ENCODE results near the gene IL13. TPM values are rescaled to one million over a fixed set of nuclear protein-coding genes. Genes with fewer than 3 reads are reported as not detected.

The IL13 gene
- total RNA-seq: not detected

DNA sequence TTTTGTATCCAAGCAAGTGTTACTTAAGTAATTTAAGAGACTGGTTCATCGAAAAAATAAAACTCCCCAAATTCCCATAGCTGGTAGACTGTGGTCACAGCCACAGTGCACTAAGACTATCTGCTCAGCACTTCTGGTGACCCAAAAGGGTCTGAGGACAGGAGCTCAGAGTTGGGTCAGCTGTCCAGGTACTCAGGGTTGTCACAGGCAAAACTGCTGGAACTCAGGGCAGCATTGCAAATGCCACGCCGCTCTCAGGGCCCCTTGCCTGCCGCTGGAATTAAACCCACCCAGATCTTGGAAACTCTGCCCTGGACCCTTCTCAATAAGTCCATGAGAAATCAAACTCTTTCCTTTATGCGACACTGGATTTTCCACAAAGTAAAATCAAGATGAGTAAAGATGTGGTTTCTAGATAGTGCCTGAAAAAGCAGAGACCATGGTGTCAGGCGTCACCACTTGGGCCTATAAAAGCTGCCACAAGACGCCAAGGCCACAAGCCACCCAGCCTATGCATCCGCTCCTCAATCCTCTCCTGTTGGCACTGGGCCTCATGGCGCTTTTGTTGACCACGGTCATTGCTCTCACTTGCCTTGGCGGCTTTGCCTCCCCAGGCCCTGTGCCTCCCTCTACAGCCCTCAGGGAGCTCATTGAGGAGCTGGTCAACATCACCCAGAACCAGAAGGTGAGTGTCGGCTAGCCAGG lies at the start of gene IL13:
Gene IL13 (plus strand): TSS at position 498 of the 705 bp plus-strand sequence. CDS start 14 bp downstream, at position 512.
- Histone ChIP-seq H3K4me1 (peaks cover 4% of the 10 kb centered on the region), H3K9ac (ENCODE audit: low read depth in 2 of 2, low read length in 2 of 2) (no peak within 1 kb of the TSS), H3K9me3 (no peaks in the 10 kb centered on the region), H3K36me3 (no peaks in the 10 kb centered on the region), H3K27ac (no peak within 1 kb of the TSS), H3K27me3 (peaks cover 18% of the 10 kb centered on the region), H3K4me3 (no peak within 1 kb of the TSS)
- TF ChIP-seq, protein P1, sequence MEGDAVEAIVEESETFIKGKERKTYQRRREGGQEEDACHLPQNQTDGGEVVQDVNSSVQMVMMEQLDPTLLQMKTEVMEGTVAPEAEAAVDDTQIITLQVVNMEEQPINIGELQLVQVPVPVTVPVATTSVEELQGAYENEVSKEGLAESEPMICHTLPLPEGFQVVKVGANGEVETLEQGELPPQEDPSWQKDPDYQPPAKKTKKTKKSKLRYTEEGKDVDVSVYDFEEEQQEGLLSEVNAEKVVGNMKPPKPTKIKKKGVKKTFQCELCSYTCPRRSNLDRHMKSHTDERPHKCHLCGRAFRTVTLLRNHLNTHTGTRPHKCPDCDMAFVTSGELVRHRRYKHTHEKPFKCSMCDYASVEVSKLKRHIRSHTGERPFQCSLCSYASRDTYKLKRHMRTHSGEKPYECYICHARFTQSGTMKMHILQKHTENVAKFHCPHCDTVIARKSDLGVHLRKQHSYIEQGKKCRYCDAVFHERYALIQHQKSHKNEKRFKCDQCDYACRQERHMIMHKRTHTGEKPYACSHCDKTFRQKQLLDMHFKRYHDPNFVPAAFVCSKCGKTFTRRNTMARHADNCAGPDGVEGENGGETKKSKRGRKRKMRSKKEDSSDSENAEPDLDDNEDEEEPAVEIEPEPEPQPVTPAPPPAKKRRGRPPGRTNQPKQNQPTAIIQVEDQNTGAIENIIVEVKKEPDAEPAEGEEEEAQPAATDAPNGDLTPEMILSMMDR (IDR thresholded peaks at IDR 0.05): no peak
- peak; percentile 15 for DNase-seq
- intact Hi-C loops (cut with DNase I): no loop called here

DNA sequence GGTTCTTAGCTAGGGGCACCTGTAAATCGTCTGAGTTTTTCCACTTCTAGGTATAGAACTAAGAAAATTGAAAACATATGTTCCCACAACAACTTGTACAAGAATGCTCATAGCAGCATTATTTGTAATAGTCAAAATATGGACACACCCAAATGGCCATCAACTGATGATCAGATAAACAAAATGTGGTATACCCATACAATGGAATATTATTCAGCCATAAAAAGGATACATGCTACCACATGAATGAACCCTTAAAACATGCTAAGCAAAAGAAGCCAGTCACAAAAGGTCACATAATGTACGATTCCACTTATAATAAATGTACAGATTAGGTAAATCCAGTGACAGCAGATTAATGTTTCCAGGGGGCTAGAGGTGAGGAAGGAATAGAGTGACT lies 46.0 kb upstream of the IL13 start:
- intact Hi-C loops (cut with DNase I): no loop called here

DNA sequence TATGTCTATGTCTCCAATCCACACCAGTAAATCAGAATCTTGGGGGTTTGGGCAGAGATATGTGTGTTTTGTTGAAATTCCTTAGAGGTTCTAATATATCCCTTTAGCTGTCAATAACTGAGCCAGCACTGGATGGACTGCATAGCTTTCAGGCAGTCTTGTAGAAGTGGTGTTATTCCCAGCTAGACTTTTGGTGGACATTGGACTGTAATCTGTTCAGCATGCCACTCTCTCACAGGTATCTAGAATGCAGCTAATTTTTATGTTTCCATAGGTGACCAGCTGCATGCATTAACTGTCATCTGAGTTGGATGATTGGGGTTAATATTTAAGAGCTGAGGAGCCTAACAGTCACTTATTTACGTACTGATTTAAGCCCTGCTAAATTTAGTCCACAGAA lies 45.1 kb upstream of the IL13 start:
- no peaks in the 10 kb centered on the region for H3K9me3 ChIP-seq
- H3K4me3 ChIP-seq: no peak overlapping the region
- no peaks in the 10 kb centered on the region for H3K27me3 ChIP-seq
- H3K9ac ChIP-seq (ENCODE audit: low read depth in 2 of 2, low read length in 2 of 2): no peak overlapping the region
- DNase-seq: no peak
- no peaks in the 10 kb centered on the region for H3K4me1 ChIP-seq
- no peak overlapping the region for H3K27ac ChIP-seq
- no peaks in the 10 kb centered on the region for H3K36me3 ChIP-seq
- intact Hi-C loops (cut with DNase I): no loop called here
- TF ChIP-seq, protein P1 (IDR thresholded peaks at IDR 0.05): no peak

More for the DNA sequence above, 46.0 kb upstream of the IL13 start:
- Histone ChIP-seq H3K27ac (no peak overlapping the region), H3K4me3 (no peak overlapping the region), H3K36me3 (no peaks in the 10 kb centered on the region), H3K9ac (ENCODE audit: low read depth in 2 of 2, low read length in 2 of 2) (no peak overlapping the region), H3K27me3 (no peaks in the 10 kb centered on the region), H3K4me1 (no peaks in the 10 kb centered on the region), H3K9me3 (no peaks in the 10 kb centered on the region)
- TF ChIP-seq, protein P1 (IDR thresholded peaks at IDR 0.05): no peak
- DNase-seq: no peak

DNA sequence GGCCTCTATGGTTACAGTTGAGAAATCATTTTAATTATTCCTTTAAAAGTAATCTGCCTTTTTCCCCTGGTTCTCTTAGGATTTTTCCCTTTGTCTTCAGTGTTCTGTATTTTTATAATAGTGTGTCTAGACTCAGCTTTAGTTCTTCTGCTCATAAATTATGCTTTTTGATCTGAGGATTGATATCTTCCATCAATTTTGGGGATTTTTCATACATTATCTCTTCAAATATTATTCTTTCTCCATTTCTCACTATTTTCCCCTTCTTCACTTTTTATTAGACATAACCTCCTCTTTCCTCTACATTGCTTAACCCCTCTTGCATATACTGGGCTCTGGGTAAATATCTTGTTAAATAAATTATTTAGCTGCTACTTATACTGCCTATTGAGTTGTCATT lies 36.3 kb upstream of the IL13 start:
- Histone ChIP-seq H3K9me3 (no peaks in the 10 kb centered on the region), H3K27me3 (no peaks in the 10 kb centered on the region), H3K27ac (no peak overlapping the region), H3K4me3 (no peak overlapping the region), H3K4me1 (no peaks in the 10 kb centered on the region), H3K9ac (ENCODE audit: low read depth in 2 of 2, low read length in 2 of 2) (no peak overlapping the region), H3K36me3 (no peaks in the 10 kb centered on the region)
- intact Hi-C loops (cut with DNase I): loop anchor here (10.0 kb wide), 1 partner anchor 47 kb away; no protein-coding TSS in a partner anchor
- TF ChIP-seq, protein P1 (IDR thresholded peaks at IDR 0.05): no peak
- DNase-seq: no peak

DNA sequence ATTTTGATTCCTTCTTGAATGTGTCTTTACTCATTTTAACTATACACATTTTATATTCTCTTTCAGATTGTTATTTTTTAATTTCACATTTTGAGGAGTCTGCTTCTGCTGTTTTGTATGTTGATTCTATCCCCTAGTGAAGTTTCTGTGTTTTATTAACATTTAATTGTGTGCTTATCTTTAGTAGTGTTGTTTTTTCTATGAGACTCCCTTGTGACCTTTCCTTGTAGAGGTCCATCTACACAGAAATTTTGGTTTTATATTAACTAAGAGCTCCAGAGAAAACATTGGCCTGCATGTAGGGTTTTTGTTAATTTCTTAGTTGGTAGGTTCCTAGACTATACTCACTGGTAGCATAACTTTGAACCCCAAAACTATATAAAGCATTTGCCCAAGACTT lies 35.4 kb upstream of the IL13 start:
- intact Hi-C loops (cut with DNase I): loop anchor here (10.0 kb wide), 1 partner anchor 48 kb away; no protein-coding TSS in a partner anchor
- no peak for DNase-seq
- Histone ChIP-seq H3K27me3 (no peaks in the 10 kb centered on the region), H3K27ac (no peak overlapping the region), H3K9ac (ENCODE audit: low read depth in 2 of 2, low read length in 2 of 2) (no peak overlapping the region), H3K9me3 (no peaks in the 10 kb centered on the region), H3K36me3 (no peaks in the 10 kb centered on the region), H3K4me3 (no peak overlapping the region), H3K4me1 (no peaks in the 10 kb centered on the region)
- TF ChIP-seq, protein P1 (IDR thresholded peaks at IDR 0.05): no peak
